ENCODE results near the gene SETD2.

Gene SETD2

DNA sequence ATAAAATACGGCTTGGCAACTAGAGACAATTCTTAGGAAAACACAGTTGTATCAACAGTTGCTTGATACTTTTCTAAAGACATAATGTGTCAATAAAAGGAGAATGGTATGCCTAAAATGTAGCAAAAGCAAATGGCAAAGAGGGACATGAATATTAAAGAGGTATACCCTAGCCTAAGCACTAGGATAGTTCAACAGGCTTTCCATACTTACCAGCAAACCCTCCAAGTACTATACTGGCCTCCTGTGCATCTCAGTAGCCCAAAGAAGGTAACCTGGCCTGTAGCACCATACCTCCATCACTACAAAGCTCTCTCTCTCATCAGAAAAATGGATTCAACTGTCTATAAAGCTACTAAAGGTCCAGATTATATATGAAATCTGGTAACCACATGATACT is 7.5 kb downstream of the SETD2 start:
- TF ChIP-seq CTCF (IDR thresholded peaks at IDR 0.05; ENCODE audit: low read depth, low read length, poor library complexity, severe bottlenecking) (no peak), EZH2phosphoT487 (IDR thresholded peaks at IDR 0.05; ENCODE audit: borderline replicate concordance, low read length) (no peak)

DNA sequence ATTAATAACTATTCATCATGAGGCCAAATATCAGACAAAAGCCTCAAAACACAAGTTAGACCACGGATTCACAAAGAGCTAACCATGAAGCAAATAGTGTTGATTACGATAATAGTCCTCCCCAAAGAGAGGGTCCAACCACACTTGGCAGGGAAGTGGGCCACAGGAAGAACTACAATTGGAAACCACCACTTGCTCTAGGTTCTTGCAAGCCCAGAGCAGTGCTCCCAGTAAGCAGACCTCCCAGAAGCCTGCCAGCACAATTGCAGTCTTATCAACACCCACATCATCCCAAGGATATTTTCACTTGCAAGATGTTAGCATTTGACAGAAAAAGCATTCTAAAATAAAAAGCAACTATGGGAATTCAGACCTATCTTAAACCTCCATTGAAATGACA is 11.3 kb downstream of the SETD2 start:
- H3K4me2 ChIP-seq (ENCODE audit: low read length), result no peak overlapping the region
- H3K36me3 ChIP-seq (ENCODE audit: control insufficient read depth, low read length), result no peaks in the 10 kb centered on the region
- peaks cover 22% of the 10 kb centered on the region for H4K20me1 ChIP-seq (ENCODE audit: control insufficient read depth, insufficient read depth, low read depth, low read length)

More for the DNA sequence above, 7.5 kb downstream of the SETD2 start:
- H3K4me3 ChIP-seq (ENCODE audit: low read length), result no peak overlapping the region
- H3K4me2 ChIP-seq (ENCODE audit: low read length), result no peak overlapping the region
- peaks cover 10% of the 10 kb centered on the region for H3K36me3 ChIP-seq (ENCODE audit: control insufficient read depth, low read length)
- H3F3A ChIP-seq (ENCODE audit: control insufficient read depth, insufficient read depth), result no peaks in the 10 kb centered on the region
- H3K9me3 ChIP-seq (ENCODE audit: control insufficient read depth, insufficient read depth, low read length), result no peaks in the 10 kb centered on the region
- peaks cover 47% of the 10 kb centered on the region for H3K4me1 ChIP-seq (ENCODE audit: control insufficient read depth, low read length)
- H3K9me2 ChIP-seq (replicated peaks; ENCODE audit: control insufficient read depth, low read length), result no peaks in the 10 kb centered on the region
- H3K27me3 ChIP-seq (ENCODE audit: control insufficient read depth, low read length), result no peaks in the 10 kb centered on the region
- peaks cover 100% of the 10 kb centered on the region for H3K79me2 ChIP-seq (ENCODE audit: control insufficient read depth, low read length)
- H4K20me1 ChIP-seq (ENCODE audit: control insufficient read depth, insufficient read depth, low read depth, low read length), result peaks cover 35% of the 10 kb centered on the region
- H3K27ac ChIP-seq (ENCODE audit: low read depth, low read length), result no peak overlapping the region

DNA sequence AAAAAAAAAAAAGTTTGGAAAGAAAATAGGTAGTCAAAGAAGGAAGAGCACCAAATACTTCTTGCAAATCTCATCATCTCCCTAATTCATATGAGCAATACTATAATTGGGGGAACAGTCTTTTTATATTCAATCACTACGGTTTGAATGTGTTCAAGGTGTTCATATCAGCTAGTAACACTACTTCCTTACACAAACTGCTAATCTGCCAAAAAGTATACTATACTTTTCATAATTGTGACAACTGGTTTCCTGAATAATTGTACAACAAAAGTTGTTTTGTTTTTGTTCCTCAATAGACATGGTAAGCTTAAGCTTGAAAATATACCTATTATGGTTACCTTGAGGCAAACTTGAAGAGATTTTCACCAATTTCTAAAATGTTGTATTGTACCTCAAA is 12.1 kb downstream of the SETD2 start:
- H3K4me3 ChIP-seq (ENCODE audit: low read length), result no peak overlapping the region
- no peaks in the 10 kb centered on the region for H3K9me2 ChIP-seq (replicated peaks; ENCODE audit: control insufficient read depth, low read length)
- H3K4me1 ChIP-seq (ENCODE audit: control insufficient read depth, low read length), result peaks cover 28% of the 10 kb centered on the region
- H3K79me2 ChIP-seq (ENCODE audit: control insufficient read depth, low read length), result peaks cover 100% of the 10 kb centered on the region
- H4K20me1 ChIP-seq (ENCODE audit: control insufficient read depth, insufficient read depth, low read depth, low read length), result peaks cover 22% of the 10 kb centered on the region
- H3F3A ChIP-seq (ENCODE audit: control insufficient read depth, insufficient read depth), result 0 out of 2 replicates have a peak, but pooled peaks cover 2% of the 10 kb centered on the region
- no peaks in the 10 kb centered on the region for H3K9me3 ChIP-seq (ENCODE audit: control insufficient read depth, insufficient read depth, low read length)
- TF ChIP-seq EZH2phosphoT487 (IDR thresholded peaks at IDR 0.05; ENCODE audit: borderline replicate concordance, low read length) (no peak), CTCF (IDR thresholded peaks at IDR 0.05; ENCODE audit: low read depth, low read length, poor library complexity, severe bottlenecking) (no peak)
- H3K27me3 ChIP-seq (ENCODE audit: control insufficient read depth, low read length), result no peaks in the 10 kb centered on the region
- H3K36me3 ChIP-seq (ENCODE audit: control insufficient read depth, low read length), result no peaks in the 10 kb centered on the region
- no peak overlapping the region for H3K4me2 ChIP-seq (ENCODE audit: low read length)
- H3K27ac ChIP-seq (ENCODE audit: low read depth, low read length), result no peak overlapping the region

More for the DNA sequence above, 11.3 kb downstream of the SETD2 start:
- Histone ChIP-seq H3K27me3 (ENCODE audit: control insufficient read depth, low read length) (no peaks in the 10 kb centered on the region), H3K27ac (ENCODE audit: low read depth, low read length) (no peak overlapping the region), H3K9me2 (replicated peaks; ENCODE audit: control insufficient read depth, low read length) (no peaks in the 10 kb centered on the region), H3F3A (ENCODE audit: control insufficient read depth, insufficient read depth) (0 out of 2 replicates have a peak, but pooled peaks cover 2% of the 10 kb centered on the region), H3K9me3 (ENCODE audit: control insufficient read depth, insufficient read depth, low read length) (no peaks in the 10 kb centered on the region), H3K4me1 (ENCODE audit: control insufficient read depth, low read length) (peaks cover 28% of the 10 kb centered on the region), H3K4me3 (ENCODE audit: low read length) (no peak overlapping the region), H3K79me2 (ENCODE audit: control insufficient read depth, low read length) (peaks cover 100% of the 10 kb centered on the region)
- TF ChIP-seq CTCF (IDR thresholded peaks at IDR 0.05; ENCODE audit: low read depth, low read length, poor library complexity, severe bottlenecking), result no peak
- TF ChIP-seq EZH2phosphoT487 (IDR thresholded peaks at IDR 0.05; ENCODE audit: borderline replicate concordance, low read length), result no peak

Measured in DOHH2 (cell line).